Measurements from ENCODE around the gene NOTCH2. TPM values are rescaled to one million over a fixed set of nuclear protein-coding genes. Genes with fewer than 3 reads are reported as not detected.

Gene NOTCH2
- total RNA-seq, 1 donor from 2014 or later = 142 TPM

GRCh38 chr1:119870917-119871596 lies 198.4 kb downstream of the NOTCH2 start:
- Mint-ChIP-seq H3K27ac (peak overlapping the region; percentile 56), H3K4me1 (ENCODE audit: unreplicated experiment) (peaks cover 16% of the 10 kb centered on the region), H3K27me3 (peaks cover 4% of the 10 kb centered on the region), H3K9me3 (no peaks in the 10 kb centered on the region), H3K4me3 (no peak overlapping the region), H3K36me3 (no peaks in the 10 kb centered on the region)
- peak; percentile 87 for DNase-seq (ENCODE audit: extremely low spot score, unreplicated experiment)
- TF ChIP-seq CTCF (conservative IDR thresholded peaks at IDR 0.05) = peak; percentile 95

- Mint-ChIP-seq H3K9me3 (no peaks in the 10 kb centered on the region), H3K27me3 (peaks cover 4% of the 10 kb centered on the region), H3K4me3 (no peak overlapping the region), H3K36me3 (no peaks in the 10 kb centered on the region), H3K4me1 (ENCODE audit: unreplicated experiment) (peaks cover 16% of the 10 kb centered on the region), H3K27ac (no peak overlapping the region)
- no peak for TF ChIP-seq CTCF (conservative IDR thresholded peaks at IDR 0.05)
- no peak for DNase-seq (ENCODE audit: extremely low spot score, unreplicated experiment)
Observed at GRCh38 chr1:119869995-119870394, 199.5 kb downstream of the NOTCH2 start.

DNA sequence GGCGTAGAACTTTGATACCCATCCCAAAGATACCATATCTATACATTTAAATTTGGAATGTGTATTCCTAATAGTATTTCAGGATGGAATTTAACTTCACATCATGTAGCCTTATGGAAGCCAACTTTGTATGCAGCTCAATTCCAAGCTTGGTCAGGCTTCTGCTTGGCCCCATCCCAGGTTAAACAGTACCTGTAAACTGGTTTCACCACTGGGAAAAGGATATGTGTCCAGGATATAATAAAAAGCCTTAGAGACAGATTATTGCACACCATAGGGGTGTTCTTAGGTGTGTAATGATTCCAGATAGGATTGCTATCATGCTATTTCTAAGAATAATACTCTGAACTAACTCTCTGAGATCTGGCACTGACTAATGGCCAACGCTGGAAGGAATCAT lies 201.3 kb downstream of the NOTCH2 start:
- Mint-ChIP-seq H3K36me3 (no peaks in the 10 kb centered on the region), H3K27ac (no peak overlapping the region), H3K4me3 (no peak overlapping the region), H3K9me3 (no peaks in the 10 kb centered on the region), H3K4me1 (ENCODE audit: unreplicated experiment) (peaks cover 6% of the 10 kb centered on the region), H3K27me3 (peaks cover 4% of the 10 kb centered on the region)
- no peak for TF ChIP-seq CTCF (conservative IDR thresholded peaks at IDR 0.05)
- no peak for DNase-seq (ENCODE audit: extremely low spot score, unreplicated experiment)

DNA sequence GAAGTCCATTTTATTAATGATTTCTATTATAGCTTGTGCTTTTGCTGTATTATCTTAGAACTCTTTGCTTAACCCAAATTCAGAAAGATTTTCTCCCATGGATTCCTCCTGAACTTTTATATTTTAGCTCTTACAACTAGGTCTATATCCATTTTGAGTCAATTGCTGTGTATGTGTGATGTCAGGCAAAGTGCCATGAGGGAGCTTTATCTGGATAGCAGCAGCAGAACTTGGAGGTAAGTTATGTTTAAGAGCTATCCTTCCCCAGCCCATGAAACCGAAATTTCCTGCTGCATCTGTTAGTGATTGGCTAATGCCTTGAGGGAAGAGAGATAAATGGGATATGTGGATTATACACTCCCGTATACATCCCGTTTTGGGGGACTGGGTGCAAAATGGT lies 203.0 kb downstream of the NOTCH2 start:
- Mint-ChIP-seq H3K4me3 (no peak overlapping the region), H3K27me3 (peaks cover 4% of the 10 kb centered on the region), H3K4me1 (ENCODE audit: unreplicated experiment) (peaks cover 6% of the 10 kb centered on the region), H3K27ac (no peak overlapping the region), H3K9me3 (no peaks in the 10 kb centered on the region), H3K36me3 (no peaks in the 10 kb centered on the region)
- no peak for DNase-seq (ENCODE audit: extremely low spot score, unreplicated experiment)
- TF ChIP-seq CTCF (conservative IDR thresholded peaks at IDR 0.05) = no peak

- no peak for DNase-seq (ENCODE audit: extremely low spot score, unreplicated experiment)
- Mint-ChIP-seq H3K9me3 (no peaks in the 10 kb centered on the region), H3K4me1 (ENCODE audit: unreplicated experiment) (no peaks in the 10 kb centered on the region), H3K4me3 (no peak overlapping the region), H3K36me3 (no peaks in the 10 kb centered on the region), H3K27ac (no peak overlapping the region), H3K27me3 (no peaks in the 10 kb centered on the region)
- no peak for TF ChIP-seq CTCF (conservative IDR thresholded peaks at IDR 0.05)
Observed at GRCh38 chr1:119865627-119866026, 203.8 kb downstream of the NOTCH2 start.
